GM12878 (cell line): ENCODE results near the gene GANAB. TPM values are rescaled to one million over a fixed set of nuclear protein-coding genes. Genes with fewer than 3 reads are reported as not detected.

Experiments used
- ATAC-seq: fragments of 200-7000 bp; cut with Tn5 transposase; 3 replicates; pipeline ENCODE4 v1.9.1; 2020; ENCODE audit warnings: mild to moderate bottlenecking, moderate library complexity
- BruUV-seq: library from RNA; stranded (reverse); fragments of 400-500 nt; replicated peaks from 2 replicates; lab custom pipeline; 2021; lab: Mats Ljungman, UMichigan
- CTCF ChIA-PET: fragments of 300-600 bp; sonication (Branson Sonifier 250); formaldehyde crosslinking; extraction: SDS; loops from one replicate; lab custom pipeline; 2021; ENCODE audit warnings: inconsistent platforms; lab: Yijun Ruan, JAX
- POLR2A ChIA-PET: fragments of 350-600 bp; formaldehyde crosslinking; extraction: SDS; loops from one replicate; lab custom pipeline; 2021; ENCODE audit warnings: inconsistent platforms; lab: Charles Lee
- RAD21 ChIA-PET: fragments of 300-600 bp; sonication (Branson Sonifier 250); formaldehyde crosslinking; loops from one replicate; lab custom pipeline; 2023; ENCODE audit warnings: antibody characterized with exemption; ENCODE audit not compliant: unreplicated experiment; lab: Charles Lee
- SMC1A ChIA-PET: fragments of 300-600 bp; sonication (Branson Sonifier 250); formaldehyde crosslinking; loops from one replicate; lab custom pipeline; 2023; ENCODE audit not compliant: unreplicated experiment, uncharacterized antibody; lab: Charles Lee
- DNase-seq: peaks from one replicate; pipeline ENCODE4 v3.0.0-alpha.2; 2011; ENCODE audit warnings: low read depth, low spot score
- FAIRE-seq: peaks from 3 replicates; lab custom pipeline; 2011; peaks lifted over from hg19 to GRCh38; lab: Jason Lieb, UNC
- H2AFZ ChIP-seq: 2 replicates; pipeline ENCODE4 v1.6.0; 2011; ENCODE audit warnings: low read depth, low read length, control low read depth; ENCODE audit not compliant: control insufficient read depth
- H3K27ac ChIP-seq: 2 replicates; pipeline ENCODE4 v1.5.1; 2011; ENCODE audit warnings: control low read depth; ENCODE audit not compliant: control insufficient read depth, insufficient read depth
- H3K27me3 ChIP-seq, 2 experiments: replicated peaks in 1 of 2; 2 replicates each; pipeline versions ENCODE4 v1.6.0 to v1.6.1; 2011; ENCODE audit warnings: low read length in 1 of 2; ENCODE audit not compliant: control insufficient read depth in 2 of 2, insufficient read depth in 2 of 2
- H3K36me3 ChIP-seq, 2 experiments: 2 replicates each; pipeline ENCODE4 v1.5.1; 2011; ENCODE audit warnings: low read length in 1 of 2; ENCODE audit not compliant: control insufficient read depth in 2 of 2, insufficient read depth in 2 of 2
- H3K4me1 ChIP-seq: 2 replicates; pipeline ENCODE4 v1.6.1; 2011; ENCODE audit warnings: mild to moderate bottlenecking, low read length, moderate library complexity, mixed read lengths; ENCODE audit not compliant: control insufficient read depth, insufficient read depth
- H3K4me2 ChIP-seq: 2 replicates; pipeline ENCODE4 v1.6.0; 2011; ENCODE audit warnings: control low read depth; ENCODE audit not compliant: control insufficient read depth, insufficient read depth
- H3K4me3 ChIP-seq: fragments of 200-600 bp; sonication (generic); 2 replicates; pipeline ENCODE4 v1.5.1; 2016
- H3K79me2 ChIP-seq: 2 replicates; pipeline ENCODE4 v1.6.0; 2011; ENCODE audit warnings: low read length; ENCODE audit not compliant: control insufficient read depth, insufficient read depth
- H3K9ac ChIP-seq: 2 replicates; pipeline ENCODE4 v1.8.0; 2011; ENCODE audit warnings: low read length, control low read depth, mixed read lengths; ENCODE audit not compliant: control insufficient read depth, insufficient read depth
- H3K9me3 ChIP-seq: replicated peaks from 3 replicates; pipeline ENCODE4 v1.5.1; 2011; ENCODE audit warnings: mild to moderate bottlenecking, low read length; ENCODE audit not compliant: control insufficient read depth, insufficient read depth
- H4K20me1 ChIP-seq: 2 replicates; pipeline ENCODE4 v1.6.0; 2011; ENCODE audit not compliant: control insufficient read depth, insufficient read depth
- JUNB ChIP-seq: IDR thresholded peaks from 2 replicates; pipeline ENCODE4 v1.6.1; 2016; ENCODE audit warnings: antibody characterized with exemption, mild to moderate bottlenecking
- MLLT1 ChIP-seq: fragments of 450-650 bp; IDR thresholded peaks from 2 replicates; pipeline ENCODE4 v1.6.1; 2016; ENCODE audit warnings: mild to moderate bottlenecking
- MXI1 ChIP-seq: fragments of 150-350 bp; IDR thresholded peaks from 2 replicates; pipeline ENCODE4 v1.6.1; 2011; ENCODE audit warnings: low read depth, mild to moderate bottlenecking, inconsistent platforms, low read length, improper control_type of control experiment
- NRF1 ChIP-seq: conservative IDR thresholded peaks from 2 replicates; pipeline ENCODE4 v1.6.1; 2011; ENCODE audit warnings: mild to moderate bottlenecking, low read depth, low read length, improper control_type of control experiment
- RAD21 ChIP-seq: IDR thresholded peaks from 2 replicates; pipeline ENCODE4 v1.6.1; 2011; ENCODE audit warnings: mild to moderate bottlenecking, low read depth, low read length, moderate library complexity; ENCODE audit not compliant: insufficient read depth
- SMARCA5 ChIP-seq: fragments of 450-650 bp; IDR thresholded peaks from 2 replicates; pipeline ENCODE4 v1.6.1; 2017; ENCODE audit warnings: mild to moderate bottlenecking
- SUPT20H ChIP-seq: IDR thresholded peaks from 2 replicates; pipeline ENCODE4 v1.6.1; 2011; ENCODE audit warnings: low read depth, mild to moderate bottlenecking, low read length, moderate library complexity, borderline replicate concordance; ENCODE audit not compliant: control insufficient read depth
- SUZ12 ChIP-seq: fragments of 200-600 bp; sonication (generic); IDR thresholded peaks from one replicate; pipeline ENCODE4 v1.6.1; 2018; ENCODE audit warnings: antibody characterized with exemption, mild to moderate bottlenecking; ENCODE audit not compliant: unreplicated experiment
- YBX1 ChIP-seq: fragments of 450-650 bp; IDR thresholded peaks from 2 replicates; pipeline ENCODE4 v1.6.1; 2016; ENCODE audit warnings: antibody characterized with exemption
- ZNF207 ChIP-seq: fragments of 450-650 bp; IDR thresholded peaks from 2 replicates; pipeline ENCODE4 v1.6.1; 2014; ENCODE audit warnings: antibody characterized with exemption, mild to moderate bottlenecking, borderline replicate concordance
- ZNF384 ChIP-seq: IDR thresholded peaks from 2 replicates; pipeline ENCODE4 v1.6.1; 2012; ENCODE audit warnings: low read depth, mild to moderate bottlenecking, low read length, improper control_type of control experiment, borderline replicate concordance
- WGBS: methylation state at CpG from one replicate; pipeline ENCODE4 v1.1.6; 2016; ENCODE audit warnings: low lambda C conversion rate; ENCODE audit not compliant: insufficient replicate concordance, insufficient coverage; ENCODE audit errors: missing lambda C conversion rate; 5-methylcytosine and 5-hydroxymethylcytosine counted together
- in situ Hi-C: fragments of 300-500 bp; cut with MboI; formaldehyde crosslinking; loops from 9 replicates; pipeline ENCODE4 v1.14.3; 2018; ENCODE audit warnings: mixed read lengths
- intact Hi-C: fragments of 100-400 bp; cut with micrococcal nuclease; formaldehyde crosslinking; loops from one replicate; pipeline ENCODE4 v1.14.2; 2022; ENCODE audit not compliant: unreplicated experiment
- polyA plus RNA-seq, 11 experiments: library from polyadenylated mRNA; depleted of rRNA in 4 of 11; unstranded in 6 of 11; stranded (reverse) in 5 of 11; fragments of >200 nt; fragmentation: Nextera tagmentation in 4 of 11; fragmentation: Illumina TruSeq in 1 of 11; extraction: Ambion mirVana in 4 of 11; extraction: Trizol in 1 of 11; gene quantifications; 1 replicate in 1 of 11; 2 replicates in 10 of 11; pipeline versions ENCODE4 v1.2.1 to v1.2.3, GENCODE V29; 2011 to 2016; ENCODE audit warnings: inconsistent platforms in 2 of 11, missing spikeins in 2 of 11, low read depth in 1 of 11
- total RNA-seq, 4 experiments: library from RNA; depleted of rRNA in 3 of 4; stranded (reverse); fragments of >200 nt in 3 of 4; fragmentation: Illumina TruSeq in 1 of 4; extraction: Trizol in 1 of 4; gene quantifications; 2 replicates each; pipeline versions ENCODE4 v1.2.1 to v1.2.3, GENCODE V29; 2013 to 2021
- TF ChIP-seq, protein P1 (sequence below): IDR thresholded peaks from 2 replicates; pipeline ENCODE4 v1.6.1; 2012; ENCODE audit warnings: low read length, inconsistent platforms

Gene GANAB
- total and polyA plus RNA-seq, 10 of the 15 experiments (the other 5 are each of a cell fraction or from before 2014, with no cell fraction given), result 4.5 to 175 (median 102) TPM

DNA sequence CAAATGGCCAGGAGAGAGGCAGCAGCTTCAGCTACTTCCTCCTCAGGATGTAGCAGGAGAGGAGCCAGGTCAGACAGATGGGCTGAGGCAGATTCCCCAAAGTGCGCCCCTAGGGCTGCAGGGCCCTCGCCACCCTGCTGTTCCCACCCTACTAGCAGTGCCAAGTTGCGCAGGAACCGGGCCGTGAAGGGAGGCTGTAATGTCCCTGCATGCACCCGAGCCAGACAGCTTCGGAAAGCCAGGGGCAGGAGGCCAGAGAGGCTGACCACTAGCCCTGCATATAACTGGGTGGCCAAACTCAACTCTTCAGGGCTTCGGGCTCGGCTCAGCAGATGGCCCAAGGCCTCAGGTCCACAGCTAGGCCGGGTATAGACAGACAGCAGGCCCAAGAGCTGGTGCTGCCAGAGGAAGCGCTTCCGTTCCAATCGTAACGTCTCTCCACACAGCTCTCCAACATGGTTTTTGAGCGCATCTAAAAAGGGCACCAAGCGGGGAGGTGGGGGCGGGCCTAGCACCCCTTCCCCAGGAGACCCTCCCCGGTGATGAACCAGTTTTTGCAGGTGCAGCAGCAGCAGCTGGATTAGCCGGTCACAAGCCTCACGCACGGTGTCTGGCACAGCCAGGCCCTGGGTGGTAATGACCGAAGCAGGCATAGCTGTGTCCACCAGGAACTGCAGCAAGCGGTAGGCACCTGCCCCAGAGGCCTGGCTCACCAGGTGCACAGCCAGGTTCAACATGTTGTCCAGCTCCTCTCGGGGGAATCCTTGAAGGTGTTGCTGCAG, 2.0 kb upstream of the GANAB start:
- in situ Hi-C loops (no loop called here), intact Hi-C loops (no loop called here)
- FAIRE-seq (no peak), DNase-seq (no peak), ATAC-seq (no peak)
- H3K27me3 ChIP-seq, result no peaks in the 10 kb centered on the region
- ChIA-PET RAD21 (interaction anchor here (1.0 kb wide), 1 partner anchor 74 kb away, joined by 4 read pairs; the partner anchor contains the start of gene EEF1G), CTCF (interaction anchor here (0.5 to 1.7 kb wide), 3 partner anchors 37 to 90 kb away, joined by 3 to 5 read pairs (median 4); no protein-coding TSS in a partner anchor), POLR2A (interaction anchor here (0.8 to 14.6 kb wide), 3 partner anchors 22 to 27 kb away, joined by 4 to 295 read pairs (median 6); partner anchors contain the start of genes B3GAT3, C11orf98, CSKMT and LBHD1), SMC1A (interaction anchor here (1.4 kb wide), 1 partner anchor 49 kb away, joined by 4 read pairs; no protein-coding TSS in a partner anchor)
- H3K9me3 ChIP-seq, result no peaks in the 10 kb centered on the region
- H3K27ac ChIP-seq, result no peak overlapping the region
- peaks cover 51% of the 10 kb centered on the region for H3K79me2 ChIP-seq
- H2AFZ ChIP-seq, result no peak overlapping the region
- no peak overlapping the region for H3K4me3 ChIP-seq
- no TSS peak for BruUV-seq
- no peak overlapping the region for H3K9ac ChIP-seq
- no peak overlapping the region for H3K4me2 ChIP-seq
- H3K36me3 ChIP-seq, result peaks cover 5 to 13% of the 10 kb centered on the region in 2 experiments; a peak in 3 of 4 replicates
- peaks cover 4% of the 10 kb centered on the region; the same call in 1 of the 2 replicates for H3K4me1 ChIP-seq
- TF ChIP-seq ZNF384 (no peak), NRF1 (no peak), MXI1 (no peak), SUZ12 (no peak), RAD21 (no peak), YBX1 (no peak), SUPT20H (no peak), JUNB (no peak), SMARCA5 (no peak), MLLT1 (no peak), ZNF207 (no peak)
- TF ChIP-seq, protein P1, sequence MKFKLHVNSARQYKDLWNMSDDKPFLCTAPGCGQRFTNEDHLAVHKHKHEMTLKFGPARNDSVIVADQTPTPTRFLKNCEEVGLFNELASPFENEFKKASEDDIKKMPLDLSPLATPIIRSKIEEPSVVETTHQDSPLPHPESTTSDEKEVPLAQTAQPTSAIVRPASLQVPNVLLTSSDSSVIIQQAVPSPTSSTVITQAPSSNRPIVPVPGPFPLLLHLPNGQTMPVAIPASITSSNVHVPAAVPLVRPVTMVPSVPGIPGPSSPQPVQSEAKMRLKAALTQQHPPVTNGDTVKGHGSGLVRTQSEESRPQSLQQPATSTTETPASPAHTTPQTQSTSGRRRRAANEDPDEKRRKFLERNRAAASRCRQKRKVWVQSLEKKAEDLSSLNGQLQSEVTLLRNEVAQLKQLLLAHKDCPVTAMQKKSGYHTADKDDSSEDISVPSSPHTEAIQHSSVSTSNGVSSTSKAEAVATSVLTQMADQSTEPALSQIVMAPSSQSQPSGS, result no peak
- no peaks in the 10 kb centered on the region; the same call in 1 of the 2 replicates for H4K20me1 ChIP-seq
- 93% methylated on average over 24 of the region's 24 CpGs for WGBS
